Measurements from ENCODE around the gene BBX. TPM values are rescaled to one million over a fixed set of nuclear protein-coding genes. Genes with fewer than 3 reads are reported as not detected.

Gene BBX
- total RNA-seq, 1 donor from 2014 or later = 62.3 TPM

- Histone ChIP-seq H3K27me3 (no peaks in the 10 kb centered on the region), H3K4me1 (no peaks in the 10 kb centered on the region), H3K9me3 (no peaks in the 10 kb centered on the region), H3K27ac (no peak overlapping the region), H3K4me3 (no peak overlapping the region), H3K36me3 (no peaks in the 10 kb centered on the region)
- intact Hi-C loops (cut with DNase I) = no loop called here
- ATAC-seq = no peak
- TF ChIP-seq CTCF (IDR thresholded peaks at IDR 0.05) = no peak
- DNase-seq = no peak
These were observed 55.3 kb downstream of the BBX start for GRCh38 chr3:107578091-107578490.

GRCh38 chr3:107578523-107578922, 55.8 kb downstream of the BBX start:
- Histone ChIP-seq H3K36me3 (no peaks in the 10 kb centered on the region), H3K9me3 (no peaks in the 10 kb centered on the region), H3K27ac (no peak overlapping the region), H3K4me3 (no peak overlapping the region), H3K4me1 (no peaks in the 10 kb centered on the region), H3K27me3 (no peaks in the 10 kb centered on the region)
- no peak for ATAC-seq
- TF ChIP-seq CTCF (IDR thresholded peaks at IDR 0.05) = no peak
- intact Hi-C loops (cut with DNase I) = no loop called here
- no peak for DNase-seq

- intact Hi-C loops (cut with DNase I) = no loop called here
- Histone ChIP-seq H3K4me3 (no peak overlapping the region), H3K4me1 (no peaks in the 10 kb centered on the region), H3K36me3 (no peaks in the 10 kb centered on the region), H3K27ac (no peak overlapping the region), H3K9me3 (no peaks in the 10 kb centered on the region), H3K27me3 (no peaks in the 10 kb centered on the region)
- DNase-seq (no peak), ATAC-seq (no peak)
- no peak for TF ChIP-seq CTCF (IDR thresholded peaks at IDR 0.05)
These were observed 56.6 kb downstream of the BBX start for GRCh38 chr3:107579371-107579770.

- H3K9me3 ChIP-seq = no peaks in the 10 kb centered on the region
- ATAC-seq (no peak), DNase-seq (no peak)
- no peaks in the 10 kb centered on the region for H3K27me3 ChIP-seq
- no peak for TF ChIP-seq CTCF (IDR thresholded peaks at IDR 0.05)
- no peaks in the 10 kb centered on the region for H3K4me1 ChIP-seq
- no peak overlapping the region for H3K4me3 ChIP-seq
- intact Hi-C loops (cut with DNase I) = no loop called here
- no peaks in the 10 kb centered on the region for H3K36me3 ChIP-seq
- H3K27ac ChIP-seq = no peak overlapping the region
These were observed 58.5 kb downstream of the BBX start for GRCh38 chr3:107581230-107581629.

- no peaks in the 10 kb centered on the region for H3K4me1 ChIP-seq
- intact Hi-C loops (cut with DNase I) = no loop called here
- H3K4me3 ChIP-seq = no peak overlapping the region
- DNase-seq = no peak
- H3K27ac ChIP-seq = no peak overlapping the region
- H3K9me3 ChIP-seq = no peaks in the 10 kb centered on the region
- no peaks in the 10 kb centered on the region for H3K27me3 ChIP-seq
- no peaks in the 10 kb centered on the region for H3K36me3 ChIP-seq
- no peak for ATAC-seq
- no peak for TF ChIP-seq CTCF (IDR thresholded peaks at IDR 0.05)
These were observed 65.5 kb downstream of the BBX start for GRCh38 chr3:107588217-107588616.

GRCh38 chr3:107589454-107589853, 66.7 kb downstream of the BBX start:
- Histone ChIP-seq H3K36me3 (no peaks in the 10 kb centered on the region), H3K4me1 (no peaks in the 10 kb centered on the region), H3K27ac (no peak overlapping the region), H3K9me3 (no peaks in the 10 kb centered on the region), H3K4me3 (no peak overlapping the region), H3K27me3 (no peaks in the 10 kb centered on the region)
- no peak for ATAC-seq
- no peak for DNase-seq
- TF ChIP-seq CTCF (IDR thresholded peaks at IDR 0.05) = no peak
- intact Hi-C loops (cut with DNase I) = no loop called here
